Epithelial cell of esophagus (primary cell): ENCODE data around the gene DIAPH1.

ENCODE experiments used
- DNase-seq: peaks from one replicate; pipeline ENCODE4 v3.0.0; 2010; ENCODE audit warnings: low read depth
- H3K4me3 ChIP-seq: 2 replicates; pipeline ENCODE4 v1.5.1; 2011; ENCODE audit warnings: mild to moderate bottlenecking, low read length, control low read depth
- CTCF ChIP-seq: IDR thresholded peaks from 2 replicates; pipeline ENCODE4 v1.5.1; 2011; ENCODE audit warnings: low read depth, mild to moderate bottlenecking, low read length, control low read depth, inconsistent platforms; ENCODE audit not compliant: insufficient read depth; ENCODE audit errors: missing control alignments

DIAPH1 gene

DNA sequence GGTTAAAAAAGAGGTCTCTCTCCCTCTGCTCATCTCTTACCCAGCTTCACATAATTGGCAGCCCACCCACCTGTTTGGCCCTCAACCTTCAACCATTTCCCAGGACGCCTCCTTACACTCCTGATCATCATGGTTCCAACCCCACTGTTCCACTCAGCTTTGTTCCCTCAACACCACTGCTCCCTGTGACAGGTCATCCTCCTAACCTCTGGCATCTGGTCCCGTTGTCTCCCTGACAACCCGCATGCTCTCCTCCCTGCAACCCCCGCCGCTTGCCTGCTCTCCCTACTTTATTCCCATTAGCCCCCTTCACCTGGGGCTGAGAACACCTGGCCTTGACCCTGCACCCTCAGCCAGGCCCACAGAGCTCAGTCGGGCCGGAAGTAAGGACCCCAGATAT lies 117.0 kb downstream of the DIAPH1 start:
- no peak for TF ChIP-seq CTCF
- no peak for DNase-seq
- H3K4me3 ChIP-seq: no peak overlapping the region

GRCh38 chr5:141496038-141496437 lies 122.8 kb downstream of the DIAPH1 start:
- no peak for DNase-seq
- H3K4me3 ChIP-seq: no peak overlapping the region
- TF ChIP-seq CTCF: no peak

GRCh38 chr5:141495453-141495811 lies 123.4 kb downstream of the DIAPH1 start:
- TF ChIP-seq CTCF: no peak

GRCh38 chr5:141494761-141495452 lies 123.9 kb downstream of the DIAPH1 start:
- H3K4me3 ChIP-seq: no peak overlapping the region
- TF ChIP-seq CTCF: no peak
- DNase-seq: no peak

More at GRCh38 chr5:141495453-141495811, 123.4 kb downstream of the DIAPH1 start:
- no peak for DNase-seq
- no peak overlapping the region for H3K4me3 ChIP-seq

- no peak for TF ChIP-seq CTCF
- no peak overlapping the region for H3K4me3 ChIP-seq
- no peak for DNase-seq
Observed at GRCh38 chr5:141493500-141494422, 125.0 kb downstream of the DIAPH1 start.

DNA sequence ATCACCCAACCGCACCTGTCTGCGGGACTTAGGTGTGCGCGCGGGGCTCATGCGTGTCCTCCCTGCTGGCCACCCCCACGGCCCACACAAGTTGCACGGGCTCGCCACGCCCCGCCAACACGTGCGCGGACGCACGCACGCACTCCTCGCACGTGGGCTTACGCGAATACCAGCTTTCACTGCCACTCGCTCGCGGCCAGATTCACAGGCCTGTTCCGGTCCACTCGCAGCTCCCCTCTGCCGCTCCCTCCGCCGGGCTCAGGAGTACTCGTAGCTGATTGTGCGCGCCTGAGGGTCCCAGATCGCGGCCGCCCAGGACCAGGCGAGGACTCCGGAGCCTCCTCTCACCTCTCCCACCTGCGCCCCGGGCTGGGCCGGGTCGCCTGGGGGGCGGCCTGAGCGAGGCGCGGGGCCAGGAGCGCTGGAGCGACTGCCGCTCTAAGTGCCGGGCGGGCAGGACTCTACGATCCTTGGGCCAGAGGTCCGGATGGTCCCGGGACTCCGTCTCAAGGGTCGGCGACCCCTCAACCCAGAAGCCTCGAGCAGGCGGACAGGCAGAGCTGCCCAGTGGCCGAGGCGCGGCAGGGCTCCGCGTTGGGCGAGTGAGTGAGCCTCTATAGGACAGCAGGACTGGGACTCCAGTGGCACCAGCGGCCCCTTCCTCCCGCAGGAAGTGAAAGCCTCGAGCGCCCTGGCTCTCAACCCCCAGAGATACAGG lies 126.5 kb downstream of the DIAPH1 start:
- no peak for DNase-seq
- no peak overlapping the region for H3K4me3 ChIP-seq
- TF ChIP-seq CTCF: no peak
